Right ventricle myocardium inferior (tissue), 1 donor: Measurements from ENCODE around the gene MSH4. TPM values are rescaled to one million over a fixed set of nuclear protein-coding genes. Genes with fewer than 3 reads are reported as not detected.
A peak's percentile ranks its signal among the peaks of the same experiment; 100 is the strongest.
"Not testable (repeated sequence)": the region's sequence is repeated elsewhere in the genome, so short reads cannot be mapped to it uniquely, and the experiment has no call there.

ENCODE experiments used
- ATAC-seq: fragments of 200-7000 bp; cut with Tn5 transposase; one replicate; pipeline ENCODE4 v1.9.1; 2020; ENCODE audit warnings: mild to moderate bottlenecking, moderate library complexity
- DNase-seq: peaks from one replicate; pipeline ENCODE4 v3.0.0; 2021; ENCODE audit errors: missing footprints
- intact Hi-C: fragments of 100-400 bp; cut with DNase I; formaldehyde crosslinking; loops from one replicate; pipeline ENCODE4 v1.11.0; 2022
- long read RNA-seq: library from polyadenylated mRNA; unstranded; transcript quantifications from one replicate; pipeline ENCODE4 v2.0.0, GENCODE V29; 2021
- total RNA-seq: library from RNA; stranded (reverse); fragmentation: NEBNext Ultra II Directional; extraction: Animal tissue kit (Norgen Biotek cat#: 25700); gene quantifications from one replicate; pipeline ENCODE4 v1.2.1, GENCODE V29; 2021
- donor health status: DM: no; HTN: yes; CAD: no; lungs with severe emphysema.

MSH4 gene
- 0.35 TPM for total RNA-seq
- long read RNA-seq: 0 reads

DNA sequence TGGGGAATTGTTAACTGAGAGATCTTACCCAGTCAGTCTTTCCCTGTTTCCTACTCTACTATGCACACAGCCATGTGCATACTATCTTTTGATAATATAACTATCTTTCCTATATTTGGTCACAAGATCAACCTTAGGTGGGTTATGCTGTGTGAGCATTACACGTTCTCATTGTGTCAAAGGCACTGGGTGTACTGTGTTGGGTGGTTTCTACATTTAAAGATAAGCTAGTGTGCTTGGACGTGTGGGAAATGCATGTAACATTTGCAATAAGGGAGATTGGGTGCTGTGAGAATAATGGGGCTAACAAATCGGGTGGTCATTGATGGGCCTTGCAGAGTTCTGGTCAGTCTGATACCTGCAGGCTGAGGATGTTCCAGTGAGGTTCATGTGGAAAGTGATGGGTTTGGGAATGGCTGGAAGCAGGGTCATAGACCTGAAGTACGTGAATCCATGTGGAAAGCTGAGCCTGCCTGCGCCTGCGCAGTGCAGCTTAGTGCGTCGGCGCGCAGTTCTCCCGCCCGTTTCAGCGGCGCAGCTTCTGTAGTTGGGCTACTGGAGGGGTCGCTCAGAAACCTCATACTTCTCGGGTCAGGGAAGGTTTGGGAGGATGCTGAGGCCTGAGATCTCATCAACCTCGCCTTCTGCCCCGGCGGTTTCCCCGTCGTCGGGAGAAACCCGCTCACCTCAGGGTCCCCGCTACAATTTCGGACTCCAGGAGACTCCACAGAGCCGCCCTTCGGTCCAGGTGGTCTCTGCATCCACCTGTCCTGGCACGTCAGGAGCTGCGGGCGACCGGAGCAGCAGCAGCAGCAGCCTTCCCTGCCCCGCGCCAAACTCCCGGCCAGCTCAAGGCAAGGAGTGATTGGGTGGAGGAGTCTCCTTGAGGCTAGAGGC is at the start of gene MSH4:
Gene MSH4 (plus strand): TSS at position 507 of the 897 bp plus-strand sequence. CDS start 104 bp downstream, at position 611.
- intact Hi-C loops: no loop called here
- ATAC-seq (peak; percentile 32), DNase-seq (no peak)

DNA sequence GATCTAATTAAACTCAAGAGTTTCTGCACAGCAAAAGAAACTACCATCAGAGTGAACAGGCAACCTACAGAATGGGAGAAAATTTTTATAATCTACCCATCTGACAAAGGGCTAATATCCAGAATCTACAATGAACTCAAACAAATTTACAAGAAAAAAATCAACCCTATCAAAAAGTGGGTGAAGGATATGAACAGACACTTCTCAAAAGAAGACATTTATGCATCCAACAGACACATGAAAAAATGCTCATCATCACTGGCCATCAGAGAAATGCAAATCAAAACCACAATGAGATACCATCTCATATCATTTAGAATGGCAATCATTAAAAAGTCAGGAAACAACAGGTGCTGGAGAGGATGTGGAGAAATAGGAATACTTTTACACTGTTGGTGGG is 39.5 kb upstream of the MSH4 start:
- DNase-seq, intact Hi-C loops, ATAC-seq: not testable (repeated sequence)

DNA sequence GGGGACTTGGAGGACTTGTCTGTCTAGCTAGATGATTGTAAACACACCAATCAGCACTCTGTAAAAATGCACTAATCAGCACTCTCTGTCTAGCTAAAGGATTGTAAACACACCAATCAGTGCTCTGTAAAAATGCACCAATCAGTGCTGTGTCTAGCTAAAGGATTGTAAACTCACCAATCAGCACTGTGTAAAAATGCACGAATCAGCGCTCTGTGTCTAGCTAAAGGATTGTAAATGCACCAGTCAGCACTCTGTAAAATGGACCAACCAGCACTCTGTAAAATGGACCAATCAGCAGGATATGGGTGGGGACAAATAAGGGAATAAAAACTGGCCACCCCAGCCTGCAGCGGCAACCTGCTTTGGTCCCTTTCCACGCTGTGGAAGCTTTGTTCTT is 38.1 kb upstream of the MSH4 start:
- DNase-seq, intact Hi-C loops, ATAC-seq: not testable (repeated sequence)

DNA sequence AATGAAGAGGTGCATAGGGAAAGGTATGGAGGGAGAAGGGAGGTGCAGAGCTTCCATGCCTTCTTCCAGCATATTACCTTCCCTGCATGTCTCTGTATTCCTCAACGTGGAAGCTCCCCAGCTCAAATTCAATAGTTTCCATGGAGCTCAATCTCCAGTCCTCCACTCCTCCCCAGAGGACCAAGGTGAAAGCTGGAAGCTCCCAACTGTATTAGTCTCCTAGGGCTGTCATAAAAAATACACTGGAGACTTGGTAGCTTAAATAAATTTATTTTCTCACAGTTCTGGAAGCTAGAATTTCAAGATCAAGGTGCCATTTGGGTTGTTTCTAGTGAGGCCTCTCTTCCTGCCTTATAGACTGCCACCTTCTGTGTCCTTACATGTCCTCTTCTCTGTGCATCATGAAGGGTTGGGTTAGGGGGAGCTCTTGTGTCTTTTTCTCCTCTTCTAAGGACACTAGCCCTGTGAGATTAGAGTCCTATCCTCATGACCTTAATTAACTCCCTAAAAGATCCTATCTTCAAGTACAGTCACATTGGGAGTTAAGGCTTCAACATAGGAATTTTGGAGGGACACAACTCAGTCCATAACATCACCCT is 32.5 kb upstream of the MSH4 start:
- ATAC-seq: no peak
- no peak for DNase-seq
- intact Hi-C loops: no loop called here

DNA sequence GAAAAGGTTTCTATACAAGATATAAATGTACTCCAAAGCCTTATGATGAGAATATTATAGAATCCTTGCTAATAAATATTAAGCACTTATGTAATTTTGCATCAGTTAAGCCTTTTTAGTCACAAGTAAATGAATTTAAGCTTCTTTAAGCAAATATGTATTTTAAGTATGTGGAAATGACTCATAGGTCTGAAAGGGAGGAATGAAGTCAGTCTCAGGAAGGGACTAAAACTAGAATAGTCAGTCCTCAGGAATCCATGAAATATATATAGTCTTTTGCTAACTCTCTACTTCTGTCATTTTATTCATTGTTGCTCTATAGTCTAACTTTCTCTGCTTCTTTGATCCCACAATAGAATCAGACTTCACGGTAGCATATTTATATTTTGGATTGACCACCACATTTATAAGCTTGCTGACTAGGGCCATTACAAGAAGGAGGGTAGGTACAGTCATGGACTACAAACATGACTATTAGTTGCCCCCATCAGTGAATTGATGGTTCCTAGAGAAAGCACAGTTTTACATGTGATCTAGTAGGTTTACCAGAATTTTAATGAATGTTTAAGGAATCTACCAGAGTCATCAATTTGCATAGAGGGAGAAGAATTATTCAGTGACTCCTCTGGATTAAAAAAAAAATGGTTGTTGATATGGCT is 30.9 kb upstream of the MSH4 start:
- ATAC-seq (no peak), DNase-seq (no peak)
- intact Hi-C loops: no loop called here

DNA sequence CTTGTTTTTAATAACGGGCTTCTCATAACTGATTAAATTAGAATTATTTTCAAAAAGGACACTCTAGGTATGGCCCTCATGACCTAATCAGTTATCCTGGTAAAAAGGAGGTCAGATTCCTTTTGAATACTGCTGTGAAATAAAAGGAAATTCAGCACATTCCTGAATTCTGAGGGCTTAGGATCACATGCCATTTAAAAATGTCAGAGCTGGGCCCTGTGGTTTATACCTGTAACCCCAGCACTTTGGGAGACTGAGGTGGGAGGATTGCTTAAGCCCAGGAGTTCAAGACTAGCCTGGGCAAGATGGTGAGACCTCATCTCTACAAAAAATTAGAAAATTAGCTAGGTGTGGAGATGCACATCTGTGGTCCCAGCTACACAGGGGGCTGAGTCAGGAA is 28.7 kb upstream of the MSH4 start:
- intact Hi-C loops: no loop called here
- DNase-seq (no peak), ATAC-seq (no peak)

DNA sequence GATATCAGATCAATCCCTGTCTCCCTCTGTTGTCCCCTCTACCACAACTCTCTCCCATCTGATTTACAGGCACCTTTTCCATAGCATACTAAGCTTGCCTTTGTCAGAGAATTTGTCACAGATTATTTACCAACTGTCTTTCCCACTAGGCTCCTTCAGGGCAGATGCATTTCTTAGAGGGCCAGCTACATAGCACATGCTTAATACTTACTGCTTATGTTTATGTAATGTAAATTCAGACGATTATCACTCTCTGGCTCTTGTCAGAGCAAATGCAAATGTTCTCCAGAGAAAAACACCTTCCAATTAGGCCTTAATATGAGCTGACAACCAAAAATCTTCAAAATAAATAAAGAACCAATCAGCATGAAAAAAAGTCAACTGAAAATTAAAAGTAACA is 25.9 kb upstream of the MSH4 start:
- no peak for ATAC-seq
- intact Hi-C loops: no loop called here
- DNase-seq: no peak

DNA sequence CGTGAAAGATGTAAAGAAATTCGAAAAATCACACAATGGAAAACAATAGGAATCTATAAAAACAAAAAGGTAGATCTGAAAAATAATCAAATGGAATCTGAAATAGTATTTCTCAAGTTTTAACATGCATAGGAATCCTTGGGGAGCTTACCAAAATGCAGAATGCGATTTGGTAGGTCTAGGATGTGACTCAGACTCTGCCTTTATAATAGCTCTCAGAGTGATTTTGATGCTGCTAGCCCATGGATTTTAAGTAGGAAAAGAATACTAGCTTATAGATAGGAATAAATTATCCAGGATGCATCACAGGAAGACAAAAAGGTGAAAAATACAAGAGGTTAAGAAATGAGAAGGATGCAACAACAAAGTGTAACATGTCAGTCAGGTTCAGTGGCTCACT is 24.7 kb upstream of the MSH4 start:
- DNase-seq: no peak
- ATAC-seq: no peak
- intact Hi-C loops: no loop called here

DNA sequence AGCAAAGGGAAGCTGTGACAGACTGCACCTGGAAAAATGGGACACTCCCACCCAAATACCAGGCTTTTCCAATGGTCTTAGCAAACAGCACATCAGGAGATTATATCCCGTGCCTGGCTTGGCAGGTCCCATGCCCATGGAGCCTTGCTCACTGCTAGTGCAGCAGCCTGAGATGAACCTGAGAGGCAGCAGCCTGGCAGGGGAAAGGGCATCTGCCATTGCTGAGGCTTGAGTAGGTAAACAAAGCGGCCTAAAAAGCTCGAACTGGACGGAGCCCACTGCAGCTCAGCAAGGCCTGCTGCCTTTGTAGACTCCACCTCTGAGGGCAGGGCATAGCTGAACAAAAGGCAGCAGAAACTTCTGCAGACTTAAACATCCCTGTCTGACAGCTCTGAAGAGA is 18.9 kb upstream of the MSH4 start:
- ATAC-seq, intact Hi-C loops, DNase-seq: not testable (repeated sequence)

DNA sequence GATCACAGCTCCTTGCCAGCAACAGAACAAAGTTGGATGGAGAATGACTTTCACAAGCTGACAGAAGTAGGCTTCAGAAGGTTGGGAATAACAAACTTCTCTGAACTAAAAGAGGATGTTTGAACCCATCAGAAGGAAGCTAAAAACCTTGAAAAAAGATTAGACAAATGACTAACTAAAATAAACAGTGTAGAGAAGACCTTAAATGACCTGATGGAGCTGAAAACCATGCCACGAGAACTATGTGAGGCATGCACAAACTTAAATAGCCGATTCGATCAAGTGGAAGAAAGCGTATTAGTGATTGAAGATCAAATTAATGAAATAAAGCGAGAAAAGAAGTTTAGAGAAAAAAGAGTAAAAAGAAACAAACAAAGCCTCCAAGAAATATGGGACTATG is 18.0 kb upstream of the MSH4 start:
- DNase-seq, intact Hi-C loops, ATAC-seq: not testable (repeated sequence)

DNA sequence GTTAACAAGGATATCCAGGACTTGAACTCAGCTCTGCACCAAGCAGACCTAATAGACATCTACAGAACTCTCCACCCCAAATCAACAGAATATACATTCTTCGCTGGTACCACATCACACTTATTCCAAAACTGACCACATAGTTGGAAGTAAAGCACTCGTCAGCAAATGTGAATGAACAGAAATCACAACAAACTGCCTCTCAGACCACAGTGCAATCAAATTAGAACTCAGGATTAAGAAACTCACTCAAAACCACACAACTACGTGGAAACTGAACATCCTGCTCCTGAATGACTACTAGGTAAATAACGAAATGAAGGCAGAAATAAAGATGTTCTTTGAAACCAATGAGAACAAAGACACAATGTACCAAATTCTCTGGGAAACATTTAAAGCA is 16.5 kb upstream of the MSH4 start:
- DNase-seq, intact Hi-C loops, ATAC-seq: not testable (repeated sequence)

DNA sequence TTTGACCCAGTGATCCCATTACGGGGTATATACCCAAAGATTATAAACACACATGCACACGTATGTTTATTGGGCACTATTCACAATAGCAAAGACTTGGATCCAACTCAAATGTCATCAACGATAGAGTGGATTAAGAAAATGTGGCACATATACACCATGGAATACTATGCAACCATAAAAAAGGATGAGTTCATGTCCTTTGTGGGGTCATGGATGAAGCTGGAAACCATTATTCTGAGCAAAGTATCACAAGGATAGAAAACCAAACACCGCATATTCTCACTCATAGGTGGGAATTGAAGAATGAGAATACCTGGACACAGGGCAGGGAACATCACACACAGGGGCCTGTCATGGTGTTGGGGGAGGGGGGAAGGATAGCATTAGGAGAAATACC is 12.8 kb upstream of the MSH4 start:
- DNase-seq, intact Hi-C loops, ATAC-seq: not testable (repeated sequence)

DNA sequence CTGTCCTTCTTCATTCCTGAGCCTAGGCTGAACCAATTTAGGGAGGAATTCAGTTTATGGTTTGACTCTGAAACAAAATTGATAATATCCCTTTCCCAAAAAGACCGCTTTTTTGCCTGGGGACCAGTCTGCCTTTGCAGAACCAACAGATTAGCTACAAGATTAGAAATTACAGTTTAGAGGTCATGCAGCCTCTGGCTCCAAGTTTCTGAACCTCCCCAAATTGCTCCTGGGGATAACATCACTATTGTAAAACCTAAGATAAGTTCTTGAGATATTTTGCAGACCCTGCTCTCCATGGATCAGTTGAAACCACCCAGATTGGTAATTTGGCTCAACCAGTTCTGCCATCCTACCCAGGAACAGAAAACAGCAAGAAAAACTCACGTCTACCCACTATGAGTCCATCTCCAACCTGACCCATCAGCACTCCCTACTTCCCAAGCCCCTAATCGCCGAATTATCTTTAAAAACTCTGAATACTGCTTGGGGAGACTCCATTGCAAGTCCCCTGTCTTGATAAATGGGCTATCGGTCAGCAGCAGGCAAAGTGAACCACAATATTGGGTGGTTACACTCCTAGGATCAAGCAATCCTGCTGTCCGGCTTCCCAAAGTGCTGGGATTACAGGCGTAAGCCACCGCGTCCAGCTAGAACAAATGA is 11.2 kb upstream of the MSH4 start:
- ATAC-seq (peak; percentile 44), DNase-seq (no peak)
- intact Hi-C loops: no loop called here

DNA sequence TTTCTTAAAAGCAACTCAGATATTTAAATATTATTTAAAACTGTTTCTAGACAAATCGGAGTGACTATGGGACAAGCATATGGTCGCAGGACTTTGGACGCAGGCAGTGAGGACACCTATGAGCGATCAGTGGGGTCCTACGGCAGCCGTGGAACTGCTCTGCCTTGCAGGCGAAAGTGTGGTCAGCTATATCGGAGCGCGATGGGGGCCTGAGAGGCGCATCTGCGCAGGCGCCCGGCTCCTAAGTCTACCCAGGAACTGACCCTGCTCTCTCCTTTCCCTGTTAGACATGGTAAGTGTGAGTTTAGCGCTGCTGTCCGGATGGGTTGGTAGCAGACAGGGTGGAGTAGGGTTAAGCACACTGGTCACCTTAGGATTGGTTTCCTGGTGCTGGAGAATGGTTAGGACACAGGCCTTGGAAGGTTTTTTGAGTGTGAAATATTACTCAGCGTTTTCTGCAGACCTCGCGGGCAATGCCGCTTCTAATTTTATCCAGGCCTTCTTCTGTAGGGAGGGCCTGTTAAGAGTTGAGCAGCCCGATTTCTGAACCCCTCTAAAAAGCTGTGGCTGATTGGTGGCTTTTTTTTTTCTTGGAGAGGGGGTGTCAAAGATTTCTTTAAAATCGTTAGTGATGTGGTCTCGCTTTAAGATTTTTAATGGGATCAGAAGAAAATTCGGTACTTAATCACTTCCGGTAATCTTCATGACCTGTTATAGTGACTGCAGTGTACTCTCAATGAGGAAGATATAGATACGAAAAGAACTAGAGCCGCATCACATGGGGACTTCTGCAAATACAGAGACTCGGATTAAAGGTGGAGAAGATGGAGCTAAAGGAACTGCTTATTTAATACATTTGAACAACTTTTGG is 10.5 kb upstream of the MSH4 start, which contains the start of gene RABGGTB:
Gene RABGGTB (plus strand): TSS at position 274 of the 871 bp plus-strand sequence. CDS start 16 bp downstream, at position 290.
- intact Hi-C loops: loop anchor here (1.0 kb wide), 1 partner anchor 62 kb away; the partner anchor contains the start of gene ACADM
- peak; percentile 97 for DNase-seq
- ATAC-seq: peak; percentile 100

DNA sequence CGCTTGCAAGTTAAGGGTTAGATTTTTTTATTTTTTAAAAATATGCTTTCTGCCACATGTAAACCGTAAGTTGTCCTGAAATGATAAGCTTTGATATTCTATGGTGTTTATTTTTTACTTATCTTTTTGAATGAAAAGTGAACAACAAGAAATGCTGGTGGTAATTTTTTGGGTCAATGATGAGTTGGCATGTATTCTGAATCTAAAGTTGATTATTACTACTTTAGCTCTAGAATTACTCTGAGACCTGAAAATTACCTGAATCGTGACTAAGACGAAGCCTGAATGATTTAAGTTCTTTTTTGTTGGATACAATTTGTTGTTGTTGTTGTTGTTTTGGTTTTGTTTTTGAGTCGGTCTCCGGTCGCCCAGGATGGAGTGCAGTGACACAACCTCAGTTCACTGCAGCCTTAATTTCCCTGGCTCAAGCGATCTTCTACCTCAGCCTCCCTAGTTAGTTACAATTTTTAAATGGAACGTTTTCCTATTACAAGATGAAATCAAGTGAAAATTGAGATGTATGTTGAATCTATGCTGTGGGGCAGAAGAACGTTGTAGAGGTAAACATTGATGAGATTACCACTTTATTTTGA is 9.7 kb upstream of the MSH4 start:
- DNase-seq (no peak), ATAC-seq (no peak)
- intact Hi-C loops: loop anchor here (1.0 kb wide), 1 partner anchor 63 kb away; the partner anchor contains the start of gene ACADM

DNA sequence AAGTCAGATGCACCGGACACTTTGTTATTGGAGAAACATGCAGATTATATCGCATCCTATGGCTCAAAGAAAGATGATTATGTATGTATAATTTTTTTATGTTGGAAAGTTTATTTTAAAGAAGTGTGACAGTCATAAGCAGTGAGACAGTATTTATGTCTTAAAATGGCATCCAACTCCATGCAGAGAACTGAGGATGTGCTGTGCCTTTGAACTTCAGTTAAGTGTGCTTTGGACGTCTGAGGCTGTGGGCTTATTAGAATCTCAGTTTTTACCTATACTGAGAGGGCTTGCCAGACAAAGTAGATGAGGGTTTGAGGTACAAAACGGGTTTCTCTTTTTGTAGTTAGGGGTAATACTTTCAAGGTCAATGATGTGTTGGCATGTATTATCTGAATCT is 9.2 kb upstream of the MSH4 start:
- ATAC-seq: no peak
- intact Hi-C loops: no loop called here
- DNase-seq: no peak

DNA sequence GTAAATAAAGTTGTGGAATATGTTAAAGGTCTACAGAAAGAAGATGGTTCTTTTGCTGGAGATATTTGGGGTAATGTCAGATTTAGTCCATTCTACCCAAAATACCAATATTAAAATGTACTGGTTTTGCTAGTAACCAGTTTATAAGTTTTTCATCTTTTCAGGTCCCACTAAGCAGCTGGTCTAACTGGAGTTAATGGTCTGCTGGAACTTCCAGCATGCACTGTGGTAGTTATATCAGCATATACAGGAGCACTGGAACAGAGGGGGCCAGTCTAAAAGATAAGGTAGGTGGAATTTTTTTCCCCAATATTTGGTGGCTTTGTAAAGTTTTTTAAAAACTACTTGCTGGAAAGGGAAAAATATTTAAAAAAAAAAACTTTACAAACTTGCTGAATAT is 6.7 kb upstream of the MSH4 start:
- no peak for DNase-seq
- ATAC-seq: no peak
- intact Hi-C loops: no loop called here

DNA sequence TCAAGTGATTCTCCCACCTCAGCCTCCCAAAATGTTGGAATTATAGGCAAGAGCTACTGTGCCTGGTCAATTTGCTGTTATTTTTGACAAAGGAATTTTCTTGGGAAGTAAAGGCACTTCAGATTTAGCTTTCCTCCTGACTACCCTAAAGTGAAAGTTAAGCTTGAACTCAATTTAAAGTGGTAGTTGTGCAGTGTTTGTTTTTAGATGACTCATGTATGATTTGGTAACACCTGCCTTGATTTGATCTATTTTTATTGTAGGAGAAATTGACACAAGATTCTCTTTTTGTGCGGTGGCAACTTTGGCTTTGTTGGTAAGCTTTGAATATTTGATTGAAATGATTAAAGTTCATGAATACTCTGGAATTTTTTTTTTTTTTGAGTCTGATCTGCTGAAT is 5.7 kb upstream of the MSH4 start:
- intact Hi-C loops: no loop called here
- DNase-seq (no peak), ATAC-seq (no peak)
